K562 (cell line): ENCODE data around the gene ANTKMT. TPM values are rescaled to one million over a fixed set of nuclear protein-coding genes. Genes with fewer than 3 reads are reported as not detected.
A peak's percentile ranks its signal among the peaks of the same experiment; 100 is the strongest.

Source experiments
- BRD4 ChIP-seq: fragments of 200-600 bp; sonication (generic); IDR thresholded peaks from 2 replicates; pipeline ENCODE4 v1.6.1; 2017; ENCODE audit warnings: inconsistent platforms
- CHD1 ChIP-seq: fragments of 200-600 bp; sonication (generic); IDR thresholded peaks from one replicate; pipeline ENCODE4 v1.6.1; 2012; ENCODE audit warnings: mild to moderate bottlenecking, moderate library complexity, low read length, inconsistent platforms
- DDX20 ChIP-seq: fragments of 450-650 bp; IDR thresholded peaks from 2 replicates; pipeline ENCODE4 v1.6.1; 2016; ENCODE audit warnings: missing genetic modification characterization, low read depth, mild to moderate bottlenecking, missing compliant biosample characterization, moderate library complexity
- ETV5 ChIP-seq: sonication (generic); formaldehyde crosslinking; IDR thresholded peaks from 2 replicates; pipeline ENCODE4 v1.4.0; 2020; ENCODE audit warnings: low read depth, mild to moderate bottlenecking, missing genetic modification reagents
- HLTF ChIP-seq: fragments of 450-650 bp; IDR thresholded peaks from 2 replicates; pipeline ENCODE4 v1.6.1; 2016
- HNRNPLL ChIP-seq: fragments of 200-400 bp; formaldehyde crosslinking; IDR thresholded peaks from 2 replicates; pipeline ENCODE4 v1.6.1; 2017; ENCODE audit warnings: low read length, low read depth, mild to moderate bottlenecking; ENCODE audit not compliant: poor library complexity, severe bottlenecking
- MTA2 ChIP-seq: fragments of 450-650 bp; IDR thresholded peaks from 2 replicates; pipeline ENCODE4 v1.6.1; 2016; ENCODE audit warnings: low read depth
- MYNN ChIP-seq, 2 experiments: sonication (generic); formaldehyde crosslinking in 1 of 2; IDR thresholded peaks; 2 replicates each; pipeline versions ENCODE4 v1.5.0 to v1.6.1; 2016 to 2020; ENCODE audit warnings: antibody characterized with exemption in 1 of 2, missing genetic modification reagents in 1 of 2
- NR2C1 ChIP-seq, 2 experiments: fragments of 450-650 bp; IDR thresholded peaks; 2 replicates each; pipeline ENCODE4 v1.6.1; 2017; ENCODE audit warnings: mild to moderate bottlenecking in 2 of 2, antibody characterized with exemption in 1 of 2, inconsistent platforms in 1 of 2, missing compliant biosample characterization in 1 of 2, missing genetic modification characterization in 1 of 2
- NR2C2 ChIP-seq, 2 experiments: fragments of 200-800 bp in 1 of 2; sonication (Bioruptor generic) in 1 of 2; sonication (generic) in 1 of 2; formaldehyde crosslinking in 1 of 2; IDR thresholded peaks; 2 replicates each; pipeline versions ENCODE4 v1.6.1 to v1.8.0; 2016 to 2022; ENCODE audit warnings: mild to moderate bottlenecking in 1 of 2, missing compliant biosample characterization in 1 of 2, missing genetic modification characterization in 1 of 2, missing genetic modification reagents in 1 of 2
- RBFOX2 ChIP-seq: fragments of 200-400 bp; formaldehyde crosslinking; IDR thresholded peaks from 2 replicates; pipeline ENCODE4 v1.6.1; 2017; ENCODE audit warnings: low read depth, mild to moderate bottlenecking, low read length, moderate library complexity
- SAFB ChIP-seq: fragments of 200-400 bp; formaldehyde crosslinking; IDR thresholded peaks from 2 replicates; pipeline ENCODE4 v1.6.1; 2017; ENCODE audit warnings: low read depth, low read length, borderline replicate concordance
- U2AF1 ChIP-seq: fragments of 200-400 bp; formaldehyde crosslinking; optimal IDR thresholded peaks from 2 replicates; pipeline ENCODE3; 2017; ENCODE audit warnings: mild to moderate bottlenecking, low read depth, low read length, moderate library complexity
- polyA plus RNA-seq, 8 experiments: library from polyadenylated mRNA; depleted of rRNA in 4 of 8; stranded (reverse) in 5 of 8; unstranded in 3 of 8; fragments of >200 nt; fragmentation: Nextera tagmentation in 2 of 8; fragmentation: Illumina TruSeq in 1 of 8; extraction: Ambion mirVana in 2 of 8; extraction: Trizol in 1 of 8; gene quantifications; 2 replicates each; pipeline versions ENCODE4 v1.2.1 to v1.2.3, GENCODE V29; 2011 to 2014; ENCODE audit warnings: inconsistent platforms in 1 of 8, missing spikeins in 1 of 8
- total RNA-seq, 7 experiments: library from RNA; depleted of rRNA in 6 of 7; stranded (reverse); fragments of >200 nt in 6 of 7; fragmentation: Illumina TruSeq in 2 of 7; extraction: Trizol in 2 of 7; gene quantifications; 2 replicates each; pipeline versions ENCODE4 v1.2.1 to v1.2.3, GENCODE V29; 2011 to 2021; ENCODE audit warnings: low replicate concordance in 1 of 7
- TF ChIP-seq, protein P1 (sequence below), 2 experiments: fragments of 250-450 bp in 1 of 2; fragments of 450-650 bp in 1 of 2; sonication (Bioruptor Pico) in 1 of 2; IDR thresholded peaks; 2 replicates each; pipeline versions ENCODE4 v1.6.1 to v1.8.0; 2016 to 2021; ENCODE audit warnings: mild to moderate bottlenecking in 2 of 2, moderate library complexity in 2 of 2, missing compliant biosample characterization in 1 of 2, missing genetic modification characterization in 1 of 2
- TF ChIP-seq, protein P2 (sequence below): fragments of 250-450 bp; sonication (Bioruptor Pico); IDR thresholded peaks from 2 replicates; pipeline ENCODE4 v1.9.0; 2021; ENCODE audit warnings: mild to moderate bottlenecking, inconsistent platforms
- TF ChIP-seq, protein P3 (sequence below): fragments of 250-450 bp; sonication (Bioruptor Pico); IDR thresholded peaks from 2 replicates; pipeline ENCODE4 v1.8.0; 2021; ENCODE audit warnings: moderate library complexity, mild to moderate bottlenecking, inconsistent platforms
- TF ChIP-seq, protein P4 (sequence below), 3 experiments: fragments of 200-800 bp in 1 of 3; fragments of 250-450 bp in 1 of 3; fragments of 450-650 bp in 1 of 3; sonication (Bioruptor Pico) in 1 of 3; sonication (Bioruptor generic) in 1 of 3; formaldehyde crosslinking in 1 of 3; IDR thresholded peaks; 2 replicates each; pipeline versions ENCODE4 v1.6.1 to v1.8.0; 2016 to 2022; ENCODE audit warnings: mild to moderate bottlenecking in 2 of 3, missing genetic modification characterization in 2 of 3, missing compliant biosample characterization in 1 of 3, moderate library complexity in 1 of 3

Gene ANTKMT
- total and polyA plus RNA-seq, 9 of the 15 experiments (the other 6 are each of a cell fraction or from before 2014, with no cell fraction given), result 0.58 to 217 (median 19.1) TPM

DNA sequence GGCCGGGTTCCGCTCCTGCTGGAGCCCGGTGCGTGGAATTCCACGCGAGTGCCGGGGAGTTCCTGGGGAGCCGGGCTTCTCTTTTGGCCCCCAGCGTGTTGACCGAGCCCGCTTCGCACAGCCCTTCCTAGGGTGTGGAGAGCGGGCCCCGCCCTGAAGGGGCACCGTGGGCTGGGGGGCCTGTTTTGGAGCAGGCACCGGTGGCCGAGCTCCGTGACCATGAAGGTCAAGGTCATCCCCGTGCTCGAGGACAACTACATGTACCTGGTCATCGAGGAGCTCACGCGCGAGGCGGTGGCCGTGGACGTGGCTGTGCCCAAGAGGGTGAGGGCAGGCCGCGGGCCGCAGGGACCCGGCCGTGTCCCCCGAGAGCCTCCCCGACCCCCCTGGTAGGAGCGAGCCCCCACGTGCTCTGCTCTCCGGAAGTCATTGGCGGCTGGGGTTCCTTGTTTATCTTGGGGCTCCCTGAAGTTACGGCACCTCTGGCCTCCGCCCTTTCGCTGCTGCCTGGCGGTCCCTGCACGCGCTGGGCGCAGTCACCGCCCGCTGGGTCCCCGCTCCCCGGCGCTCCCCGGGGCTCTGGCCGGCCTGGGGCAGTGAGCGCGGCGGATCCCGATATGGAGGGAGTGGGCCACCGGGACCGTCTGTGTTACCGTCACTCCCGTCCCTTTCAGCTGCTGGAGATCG, 6.5 kb downstream of the ANTKMT start (continued):
- TF ChIP-seq U2AF1 (peak; percentile 14), NR2C1 (IDR thresholded peaks at IDR 0.05) (no peak), NR2C1 (tag; IDR thresholded peaks at IDR 0.05) (0 out of 2 replicates have a peak, but pooled peaks have one; percentile 6), ETV5 (CRISPR knock-in tag) (peak; percentile 63; the same call in 1 of the 2 replicates), RBFOX2 (peak; percentile 64), CHD1 (peak; percentile 87), MYNN (IDR thresholded peaks at IDR 0.05) (peak; percentile 40; the same call in 1 of the 2 replicates), MYNN (CRISPR knock-in tag; IDR thresholded peaks at IDR 0.05) (no peak), HLTF (0 out of 2 replicates have a peak, but pooled peaks have one; percentile 35), DDX20 (tag) (no peak), NR2C2 (CRISPR knock-in tag; IDR thresholded peaks at IDR 0.05) (no peak), NR2C2 (tag; IDR thresholded peaks at IDR 0.05) (peak; percentile 23; the same call in 1 of the 2 replicates), BRD4 (0 out of 2 replicates have a peak, but pooled peaks have one; percentile 51), SAFB (peak; percentile 99), HNRNPLL (peak; percentile 42), MTA2 (0 out of 2 replicates have a peak, but pooled peaks have one; percentile 29)
- TF ChIP-seq, protein P1, sequence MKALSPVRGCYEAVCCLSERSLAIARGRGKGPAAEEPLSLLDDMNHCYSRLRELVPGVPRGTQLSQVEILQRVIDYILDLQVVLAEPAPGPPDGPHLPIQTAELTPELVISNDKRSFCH (CRISPR knock-in tag; IDR thresholded peaks at IDR 0.05), result no peak
- TF ChIP-seq, protein P1 (tag; IDR thresholded peaks at IDR 0.05), result peak; percentile 75; the same call in 1 of the 2 replicates
- TF ChIP-seq, protein P2, sequence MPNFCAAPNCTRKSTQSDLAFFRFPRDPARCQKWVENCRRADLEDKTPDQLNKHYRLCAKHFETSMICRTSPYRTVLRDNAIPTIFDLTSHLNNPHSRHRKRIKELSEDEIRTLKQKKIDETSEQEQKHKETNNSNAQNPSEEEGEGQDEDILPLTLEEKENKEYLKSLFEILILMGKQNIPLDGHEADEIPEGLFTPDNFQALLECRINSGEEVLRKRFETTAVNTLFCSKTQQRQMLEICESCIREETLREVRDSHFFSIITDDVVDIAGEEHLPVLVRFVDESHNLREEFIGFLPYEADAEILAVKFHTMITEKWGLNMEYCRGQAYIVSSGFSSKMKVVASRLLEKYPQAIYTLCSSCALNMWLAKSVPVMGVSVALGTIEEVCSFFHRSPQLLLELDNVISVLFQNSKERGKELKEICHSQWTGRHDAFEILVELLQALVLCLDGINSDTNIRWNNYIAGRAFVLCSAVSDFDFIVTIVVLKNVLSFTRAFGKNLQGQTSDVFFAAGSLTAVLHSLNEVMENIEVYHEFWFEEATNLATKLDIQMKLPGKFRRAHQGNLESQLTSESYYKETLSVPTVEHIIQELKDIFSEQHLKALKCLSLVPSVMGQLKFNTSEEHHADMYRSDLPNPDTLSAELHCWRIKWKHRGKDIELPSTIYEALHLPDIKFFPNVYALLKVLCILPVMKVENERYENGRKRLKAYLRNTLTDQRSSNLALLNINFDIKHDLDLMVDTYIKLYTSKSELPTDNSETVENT (CRISPR knock-in tag), result 0 out of 2 replicates have a peak, but pooled peaks have one; percentile 24
- TF ChIP-seq, protein P3, sequence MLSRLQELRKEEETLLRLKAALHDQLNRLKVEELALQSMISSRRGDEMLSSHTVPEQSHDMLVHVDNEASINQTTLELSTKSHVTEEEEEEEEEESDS (CRISPR knock-in tag), result no peak
- TF ChIP-seq, protein P4, sequence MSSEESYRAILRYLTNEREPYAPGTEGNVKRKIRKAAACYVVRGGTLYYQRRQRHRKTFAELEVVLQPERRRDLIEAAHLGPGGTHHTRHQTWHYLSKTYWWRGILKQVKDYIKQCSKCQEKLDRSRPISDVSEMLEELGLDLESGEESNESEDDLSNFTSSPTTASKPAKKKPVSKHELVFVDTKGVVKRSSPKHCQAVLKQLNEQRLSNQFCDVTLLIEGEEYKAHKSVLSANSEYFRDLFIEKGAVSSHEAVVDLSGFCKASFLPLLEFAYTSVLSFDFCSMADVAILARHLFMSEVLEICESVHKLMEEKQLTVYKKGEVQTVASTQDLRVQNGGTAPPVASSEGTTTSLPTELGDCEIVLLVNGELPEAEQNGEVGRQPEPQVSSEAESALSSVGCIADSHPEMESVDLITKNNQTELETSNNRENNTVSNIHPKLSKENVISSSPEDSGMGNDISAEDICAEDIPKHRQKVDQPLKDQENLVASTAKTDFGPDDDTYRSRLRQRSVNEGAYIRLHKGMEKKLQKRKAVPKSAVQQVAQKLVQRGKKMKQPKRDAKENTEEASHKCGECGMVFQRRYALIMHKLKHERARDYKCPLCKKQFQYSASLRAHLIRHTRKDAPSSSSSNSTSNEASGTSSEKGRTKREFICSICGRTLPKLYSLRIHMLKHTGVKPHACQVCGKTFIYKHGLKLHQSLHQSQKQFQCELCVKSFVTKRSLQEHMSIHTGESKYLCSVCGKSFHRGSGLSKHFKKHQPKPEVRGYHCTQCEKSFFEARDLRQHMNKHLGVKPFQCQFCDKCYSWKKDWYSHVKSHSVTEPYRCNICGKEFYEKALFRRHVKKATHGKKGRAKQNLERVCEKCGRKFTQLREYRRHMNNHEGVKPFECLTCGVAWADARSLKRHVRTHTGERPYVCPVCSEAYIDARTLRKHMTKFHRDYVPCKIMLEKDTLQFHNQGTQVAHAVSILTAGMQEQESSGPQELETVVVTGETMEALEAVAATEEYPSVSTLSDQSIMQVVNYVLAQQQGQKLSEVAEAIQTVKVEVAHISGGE (CRISPR knock-in tag; IDR thresholded peaks at IDR 0.05), result peak in 1 of 3 experiments; percentile 4; a peak in 1 of 6 replicates
